ENCODE measurements around the gene MAN1A1.
A peak's percentile ranks its signal among the peaks of the same experiment; 100 is the strongest.

The MAN1A1 gene

DNA sequence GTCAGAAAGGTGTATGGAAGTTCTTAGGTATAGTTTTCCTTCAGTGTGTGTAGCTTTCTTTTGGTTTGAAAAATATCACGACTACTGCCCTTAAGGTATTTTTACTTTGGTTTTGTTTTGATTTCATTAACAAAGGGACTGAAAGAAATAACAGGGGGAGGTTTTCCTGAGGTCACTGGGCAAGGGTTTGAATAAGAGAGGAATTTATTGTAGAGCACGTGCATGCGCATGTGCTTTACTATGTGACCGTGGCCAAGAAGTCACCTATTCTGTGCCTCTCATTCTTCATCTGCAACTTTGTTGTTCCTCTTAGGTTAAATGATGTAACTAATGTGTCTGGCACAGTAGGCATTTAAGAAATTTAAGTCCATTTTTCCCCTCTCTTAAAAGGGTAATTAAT lies 4.1 kb upstream of the MAN1A1 start:
- in situ Hi-C loops (cut with MboI; ENCODE audit: low sequenced_read_pairs, unreplicated experiment), result loop anchor here (25.0 kb wide), 1 partner anchor 384 kb away; no protein-coding TSS in a partner anchor
- TF ChIP-seq, protein P1, sequence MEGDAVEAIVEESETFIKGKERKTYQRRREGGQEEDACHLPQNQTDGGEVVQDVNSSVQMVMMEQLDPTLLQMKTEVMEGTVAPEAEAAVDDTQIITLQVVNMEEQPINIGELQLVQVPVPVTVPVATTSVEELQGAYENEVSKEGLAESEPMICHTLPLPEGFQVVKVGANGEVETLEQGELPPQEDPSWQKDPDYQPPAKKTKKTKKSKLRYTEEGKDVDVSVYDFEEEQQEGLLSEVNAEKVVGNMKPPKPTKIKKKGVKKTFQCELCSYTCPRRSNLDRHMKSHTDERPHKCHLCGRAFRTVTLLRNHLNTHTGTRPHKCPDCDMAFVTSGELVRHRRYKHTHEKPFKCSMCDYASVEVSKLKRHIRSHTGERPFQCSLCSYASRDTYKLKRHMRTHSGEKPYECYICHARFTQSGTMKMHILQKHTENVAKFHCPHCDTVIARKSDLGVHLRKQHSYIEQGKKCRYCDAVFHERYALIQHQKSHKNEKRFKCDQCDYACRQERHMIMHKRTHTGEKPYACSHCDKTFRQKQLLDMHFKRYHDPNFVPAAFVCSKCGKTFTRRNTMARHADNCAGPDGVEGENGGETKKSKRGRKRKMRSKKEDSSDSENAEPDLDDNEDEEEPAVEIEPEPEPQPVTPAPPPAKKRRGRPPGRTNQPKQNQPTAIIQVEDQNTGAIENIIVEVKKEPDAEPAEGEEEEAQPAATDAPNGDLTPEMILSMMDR (IDR thresholded peaks at IDR 0.05; ENCODE audit: borderline replicate concordance, control extremely low read depth, extremely low read depth, insufficient read depth, missing control alignments), result no peak
- DNase-seq (ENCODE audit: low spot score), result no peak

DNA sequence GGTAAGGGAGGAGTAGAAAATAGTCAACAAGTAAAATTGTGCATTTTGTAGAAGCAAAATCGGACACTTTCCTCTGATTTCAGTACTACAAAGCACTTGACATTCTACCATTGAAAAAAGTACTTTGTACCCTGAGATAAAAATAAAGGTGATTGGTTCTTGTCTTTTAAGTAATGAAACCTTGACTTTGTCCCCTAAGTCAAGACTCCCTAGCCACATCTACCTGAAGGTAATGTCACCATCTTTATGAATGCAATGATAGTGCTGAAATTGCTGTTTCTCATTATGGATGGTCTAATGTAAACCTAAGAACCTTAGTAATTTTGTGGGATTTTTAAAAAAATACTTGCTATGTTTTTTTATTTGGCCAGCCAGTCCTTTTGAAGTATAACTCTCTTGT lies 2.4 kb upstream of the MAN1A1 start:
- TF ChIP-seq, protein P1 (IDR thresholded peaks at IDR 0.05; ENCODE audit: borderline replicate concordance, control extremely low read depth, extremely low read depth, insufficient read depth, missing control alignments), result no peak
- in situ Hi-C loops (cut with MboI; ENCODE audit: low sequenced_read_pairs, unreplicated experiment), result loop anchor here (25.0 kb wide), 1 partner anchor 385 kb away; no protein-coding TSS in a partner anchor
- no peak for DNase-seq (ENCODE audit: low spot score)

DNA sequence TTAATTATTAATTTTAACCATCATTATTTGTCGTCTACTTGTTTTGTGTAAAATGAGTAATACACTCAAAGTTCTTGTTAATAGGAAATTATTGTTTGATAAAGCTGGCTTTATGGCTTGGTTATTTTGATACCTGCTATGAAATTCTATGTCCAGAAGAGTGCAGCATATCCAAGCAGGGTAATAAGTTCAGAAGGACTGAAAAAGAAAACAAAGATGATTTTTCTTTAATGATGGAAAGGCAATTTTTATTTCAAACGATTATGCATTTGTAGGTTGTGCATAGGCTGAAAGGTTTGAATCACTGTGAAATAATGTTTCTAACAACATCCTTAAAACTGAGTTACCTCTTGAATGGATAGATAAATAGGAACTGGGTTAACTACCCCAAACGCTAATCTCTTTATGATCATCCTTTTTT lies 1.4 kb upstream of the MAN1A1 start:
- in situ Hi-C loops (cut with MboI; ENCODE audit: low sequenced_read_pairs, unreplicated experiment), result loop anchor here (25.0 kb wide), 1 partner anchor 386 kb away; no protein-coding TSS in a partner anchor
- TF ChIP-seq, protein P1 (IDR thresholded peaks at IDR 0.05; ENCODE audit: borderline replicate concordance, control extremely low read depth, extremely low read depth, insufficient read depth, missing control alignments), result peak; percentile 46
- DNase-seq (ENCODE audit: low spot score), result peak; percentile 34

DNA sequence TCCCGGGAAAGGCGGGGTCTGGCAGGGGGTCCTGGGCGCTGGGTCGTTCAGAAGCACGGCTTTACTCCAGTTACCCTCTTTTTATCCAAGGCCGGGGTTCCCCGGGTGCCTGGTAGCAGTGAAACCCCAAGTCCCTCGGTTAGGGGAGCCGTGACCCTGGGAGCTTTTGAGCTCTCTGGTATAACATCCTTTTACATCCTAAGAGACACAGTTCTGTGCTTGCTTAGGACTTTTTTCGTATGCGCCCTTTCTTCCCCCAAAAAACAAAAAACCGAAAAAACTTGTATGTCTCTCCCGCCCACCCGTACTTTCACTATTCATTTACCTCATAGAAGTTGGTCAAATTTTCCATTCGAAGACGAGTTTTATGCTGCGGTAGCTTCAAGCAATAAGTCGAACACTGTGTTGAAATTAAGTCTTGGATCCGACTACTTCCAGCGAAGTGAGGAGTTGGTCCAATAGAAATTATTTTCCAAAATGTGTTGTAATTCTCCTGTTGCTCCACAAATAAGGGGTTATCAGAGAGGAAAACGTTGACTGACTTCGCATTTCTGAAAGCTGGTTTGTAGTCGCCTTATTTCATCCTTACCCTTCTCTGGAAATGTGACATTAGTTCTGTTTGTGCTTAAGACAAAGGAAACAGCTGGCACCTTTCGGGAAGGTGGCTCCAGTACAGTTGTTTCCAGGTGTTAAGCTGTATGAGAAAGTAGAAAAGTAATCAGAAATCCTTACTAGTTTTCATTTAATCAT lies 816 bp upstream of the MAN1A1 start:
- in situ Hi-C loops (cut with MboI; ENCODE audit: low sequenced_read_pairs, unreplicated experiment), result loop anchor here (25.0 kb wide), 1 partner anchor 387 kb away; no protein-coding TSS in a partner anchor
- peak; percentile 51 for DNase-seq (ENCODE audit: low spot score)
- TF ChIP-seq, protein P1 (IDR thresholded peaks at IDR 0.05; ENCODE audit: borderline replicate concordance, control extremely low read depth, extremely low read depth, insufficient read depth, missing control alignments), result no peak

DNA sequence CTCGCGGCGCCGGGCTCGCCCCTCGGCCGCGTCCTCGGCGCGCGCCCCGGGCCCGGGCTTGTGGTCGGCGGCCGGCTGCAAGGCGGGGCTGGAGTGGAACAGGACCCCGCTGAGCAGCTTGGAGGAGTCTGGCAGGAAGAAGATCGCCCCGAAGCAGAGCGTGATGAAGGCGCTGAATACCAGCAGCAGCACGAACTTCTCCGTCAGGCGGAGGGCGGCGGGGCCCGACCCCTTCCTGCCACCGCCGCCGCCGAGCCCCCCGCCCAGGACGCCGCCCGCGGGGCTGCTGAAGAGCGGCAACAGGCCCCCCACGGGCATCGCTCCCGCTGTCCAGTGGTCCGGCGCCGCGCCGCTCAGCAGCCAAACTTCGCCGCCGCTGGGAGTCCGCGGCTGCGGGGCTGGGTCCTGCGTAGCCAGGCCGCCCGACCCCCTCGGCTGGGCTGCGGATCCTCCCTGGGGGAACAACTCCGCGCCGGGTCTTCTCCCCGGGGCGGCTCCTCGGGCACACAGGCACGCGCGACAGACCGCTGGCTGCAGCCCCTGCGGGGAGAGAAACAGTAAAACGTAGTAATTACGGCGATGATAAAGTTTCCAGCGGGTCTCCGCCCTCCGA lies 707 bp downstream of the MAN1A1 start:
- in situ Hi-C loops (cut with MboI; ENCODE audit: low sequenced_read_pairs, unreplicated experiment), result loop anchor here (10.0 kb wide), 1 partner anchor 204 kb away; no protein-coding TSS in a partner anchor
- TF ChIP-seq, protein P1 (IDR thresholded peaks at IDR 0.05; ENCODE audit: borderline replicate concordance, control extremely low read depth, extremely low read depth, insufficient read depth, missing control alignments), result no peak
- peak; percentile 61 for DNase-seq (ENCODE audit: low spot score)

DNA sequence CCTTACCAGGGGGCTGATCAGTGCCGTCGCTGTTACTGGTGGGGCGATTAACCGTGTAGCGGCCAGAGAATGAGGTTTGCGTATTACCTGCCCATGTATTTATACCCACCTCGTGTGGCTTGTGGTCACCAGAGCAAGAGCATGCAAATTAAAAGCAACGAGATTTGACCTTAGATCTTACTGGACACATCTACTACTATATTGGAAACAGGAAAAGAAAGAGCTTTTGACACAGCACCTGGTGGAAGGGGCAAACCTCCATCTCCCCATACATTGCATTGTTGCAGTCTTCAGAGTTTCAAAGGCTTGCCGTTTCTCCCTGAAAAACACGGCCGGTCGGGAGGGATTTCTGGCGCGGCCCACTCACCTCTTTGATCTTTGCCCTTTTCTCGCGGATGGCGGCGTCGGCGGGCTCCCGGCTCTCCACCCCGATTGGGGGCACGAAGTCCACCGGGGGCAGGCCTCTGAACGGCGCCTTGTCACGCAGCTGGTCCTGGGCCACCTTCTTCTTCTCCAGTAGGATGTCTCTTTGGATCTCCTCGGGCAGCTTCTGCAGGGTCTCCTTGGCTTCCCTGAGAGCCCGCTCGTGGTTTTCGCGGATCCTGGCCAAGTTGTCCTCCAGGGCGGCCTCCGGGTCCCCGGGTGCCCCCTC lies 1.3 kb downstream of the MAN1A1 start:
- in situ Hi-C loops (cut with MboI; ENCODE audit: low sequenced_read_pairs, unreplicated experiment), result loop anchor here (10.0 kb wide), 1 partner anchor 203 kb away; no protein-coding TSS in a partner anchor
- TF ChIP-seq, protein P1 (IDR thresholded peaks at IDR 0.05; ENCODE audit: borderline replicate concordance, control extremely low read depth, extremely low read depth, insufficient read depth, missing control alignments), result no peak
- DNase-seq (ENCODE audit: low spot score), result peak; percentile 37

Measured in GM13976 (cell line).